Ishikawa (cell line): ENCODE measurements around the gene EPOP.

Source experiments
- EGR1 ChIP-seq: IDR thresholded peaks from 2 replicates; pipeline ENCODE4 v1.6.1; 2012
- EP300 ChIP-seq: IDR thresholded peaks from 2 replicates; pipeline ENCODE4 v1.6.1; 2012; ENCODE audit warnings: borderline replicate concordance
- FOXM1 ChIP-seq: IDR thresholded peaks from 2 replicates; pipeline ENCODE4 v1.6.1; 2012; ENCODE audit warnings: low read depth, borderline replicate concordance
- RAD21 ChIP-seq: IDR thresholded peaks from 2 replicates; pipeline ENCODE4 v1.6.1; 2012; ENCODE audit warnings: low read depth
- TCF12 ChIP-seq: IDR thresholded peaks from 2 replicates; pipeline ENCODE4 v1.6.1; 2012; ENCODE audit warnings: low read depth
- YY1 ChIP-seq: IDR thresholded peaks from 2 replicates; pipeline ENCODE4 v1.6.1; 2012; ENCODE audit warnings: low read depth
- ZBTB7A ChIP-seq: IDR thresholded peaks from 2 replicates; pipeline ENCODE4 v1.6.1; 2012; ENCODE audit warnings: low read depth
- TF ChIP-seq, protein P1 (sequence below): IDR thresholded peaks from 2 replicates; pipeline ENCODE4 v1.6.1; 2012
- TF ChIP-seq, protein P2 (sequence below): IDR thresholded peaks from 2 replicates; pipeline ENCODE4 v1.6.1; 2012; ENCODE audit warnings: low read depth, mild to moderate bottlenecking
- TF ChIP-seq, protein P3 (sequence below): IDR thresholded peaks from 2 replicates; pipeline ENCODE4 v1.6.1; 2012

DNA sequence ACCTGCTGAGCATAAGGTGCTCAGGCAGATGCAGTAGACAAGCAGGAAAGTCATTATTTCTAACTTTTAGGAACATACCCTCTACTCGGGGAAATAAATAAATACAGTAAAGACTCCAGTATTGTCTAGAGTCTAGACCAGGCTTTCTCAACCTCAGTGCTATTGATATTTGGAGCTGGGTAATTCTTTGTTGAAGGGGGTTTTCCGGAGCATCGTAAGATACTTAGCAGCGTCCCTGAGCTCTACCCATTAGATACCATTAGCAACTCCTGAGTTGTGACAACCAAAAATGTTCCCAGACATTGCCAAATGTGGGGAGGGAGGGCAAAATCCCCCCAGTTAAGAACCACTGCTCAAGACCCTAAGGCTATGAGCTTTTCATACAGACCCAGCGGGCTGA is 21.1 kb downstream of the EPOP start:
- TF ChIP-seq EP300 = no peak
- TF ChIP-seq, protein P1, sequence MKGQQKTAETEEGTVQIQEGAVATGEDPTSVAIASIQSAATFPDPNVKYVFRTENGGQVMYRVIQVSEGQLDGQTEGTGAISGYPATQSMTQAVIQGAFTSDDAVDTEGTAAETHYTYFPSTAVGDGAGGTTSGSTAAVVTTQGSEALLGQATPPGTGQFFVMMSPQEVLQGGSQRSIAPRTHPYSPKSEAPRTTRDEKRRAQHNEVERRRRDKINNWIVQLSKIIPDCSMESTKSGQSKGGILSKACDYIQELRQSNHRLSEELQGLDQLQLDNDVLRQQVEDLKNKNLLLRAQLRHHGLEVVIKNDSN = no peak
- TF ChIP-seq RAD21 = no peak
- TF ChIP-seq, protein P2, sequence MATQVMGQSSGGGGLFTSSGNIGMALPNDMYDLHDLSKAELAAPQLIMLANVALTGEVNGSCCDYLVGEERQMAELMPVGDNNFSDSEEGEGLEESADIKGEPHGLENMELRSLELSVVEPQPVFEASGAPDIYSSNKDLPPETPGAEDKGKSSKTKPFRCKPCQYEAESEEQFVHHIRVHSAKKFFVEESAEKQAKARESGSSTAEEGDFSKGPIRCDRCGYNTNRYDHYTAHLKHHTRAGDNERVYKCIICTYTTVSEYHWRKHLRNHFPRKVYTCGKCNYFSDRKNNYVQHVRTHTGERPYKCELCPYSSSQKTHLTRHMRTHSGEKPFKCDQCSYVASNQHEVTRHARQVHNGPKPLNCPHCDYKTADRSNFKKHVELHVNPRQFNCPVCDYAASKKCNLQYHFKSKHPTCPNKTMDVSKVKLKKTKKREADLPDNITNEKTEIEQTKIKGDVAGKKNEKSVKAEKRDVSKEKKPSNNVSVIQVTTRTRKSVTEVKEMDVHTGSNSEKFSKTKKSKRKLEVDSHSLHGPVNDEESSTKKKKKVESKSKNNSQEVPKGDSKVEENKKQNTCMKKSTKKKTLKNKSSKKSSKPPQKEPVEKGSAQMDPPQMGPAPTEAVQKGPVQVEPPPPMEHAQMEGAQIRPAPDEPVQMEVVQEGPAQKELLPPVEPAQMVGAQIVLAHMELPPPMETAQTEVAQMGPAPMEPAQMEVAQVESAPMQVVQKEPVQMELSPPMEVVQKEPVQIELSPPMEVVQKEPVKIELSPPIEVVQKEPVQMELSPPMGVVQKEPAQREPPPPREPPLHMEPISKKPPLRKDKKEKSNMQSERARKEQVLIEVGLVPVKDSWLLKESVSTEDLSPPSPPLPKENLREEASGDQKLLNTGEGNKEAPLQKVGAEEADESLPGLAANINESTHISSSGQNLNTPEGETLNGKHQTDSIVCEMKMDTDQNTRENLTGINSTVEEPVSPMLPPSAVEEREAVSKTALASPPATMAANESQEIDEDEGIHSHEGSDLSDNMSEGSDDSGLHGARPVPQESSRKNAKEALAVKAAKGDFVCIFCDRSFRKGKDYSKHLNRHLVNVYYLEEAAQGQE = no peak
- no peak for TF ChIP-seq EGR1
- no peak for TF ChIP-seq FOXM1
- TF ChIP-seq TCF12 = no peak
- TF ChIP-seq YY1 = no peak
- TF ChIP-seq, protein P3, sequence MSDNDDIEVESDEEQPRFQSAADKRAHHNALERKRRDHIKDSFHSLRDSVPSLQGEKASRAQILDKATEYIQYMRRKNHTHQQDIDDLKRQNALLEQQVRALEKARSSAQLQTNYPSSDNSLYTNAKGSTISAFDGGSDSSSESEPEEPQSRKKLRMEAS = no peak
- no peak for TF ChIP-seq ZBTB7A
